ENCODE results near the gene GSN.

Gene GSN

DNA sequence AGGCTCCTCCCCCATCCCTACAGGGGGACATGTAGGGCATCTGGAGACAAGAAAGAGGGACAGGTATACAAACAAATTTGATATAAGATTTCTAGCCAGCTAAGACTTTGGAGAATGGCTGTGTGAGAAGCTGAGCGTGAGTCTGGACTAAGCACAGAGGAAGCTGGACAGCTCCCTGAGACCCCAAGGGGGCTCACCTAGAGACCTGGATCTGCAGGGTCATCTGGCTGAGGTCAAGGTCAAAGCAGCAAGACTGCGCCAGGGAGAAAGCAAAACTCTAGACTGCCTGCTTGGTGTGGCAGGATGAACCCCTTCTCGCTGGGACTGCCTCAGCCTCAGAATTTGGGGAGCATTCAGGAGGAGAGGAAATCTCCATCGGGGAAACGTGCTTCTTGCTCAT, 8.0 kb upstream of the GSN start:
- TF ChIP-seq, protein P1, sequence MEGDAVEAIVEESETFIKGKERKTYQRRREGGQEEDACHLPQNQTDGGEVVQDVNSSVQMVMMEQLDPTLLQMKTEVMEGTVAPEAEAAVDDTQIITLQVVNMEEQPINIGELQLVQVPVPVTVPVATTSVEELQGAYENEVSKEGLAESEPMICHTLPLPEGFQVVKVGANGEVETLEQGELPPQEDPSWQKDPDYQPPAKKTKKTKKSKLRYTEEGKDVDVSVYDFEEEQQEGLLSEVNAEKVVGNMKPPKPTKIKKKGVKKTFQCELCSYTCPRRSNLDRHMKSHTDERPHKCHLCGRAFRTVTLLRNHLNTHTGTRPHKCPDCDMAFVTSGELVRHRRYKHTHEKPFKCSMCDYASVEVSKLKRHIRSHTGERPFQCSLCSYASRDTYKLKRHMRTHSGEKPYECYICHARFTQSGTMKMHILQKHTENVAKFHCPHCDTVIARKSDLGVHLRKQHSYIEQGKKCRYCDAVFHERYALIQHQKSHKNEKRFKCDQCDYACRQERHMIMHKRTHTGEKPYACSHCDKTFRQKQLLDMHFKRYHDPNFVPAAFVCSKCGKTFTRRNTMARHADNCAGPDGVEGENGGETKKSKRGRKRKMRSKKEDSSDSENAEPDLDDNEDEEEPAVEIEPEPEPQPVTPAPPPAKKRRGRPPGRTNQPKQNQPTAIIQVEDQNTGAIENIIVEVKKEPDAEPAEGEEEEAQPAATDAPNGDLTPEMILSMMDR (IDR thresholded peaks at IDR 0.05; ENCODE audit: borderline replicate concordance, insufficient read depth, low read depth, low read length): no peak
- no peak overlapping the region for H3K4me3 ChIP-seq (ENCODE audit: low read depth, low read length)

DNA sequence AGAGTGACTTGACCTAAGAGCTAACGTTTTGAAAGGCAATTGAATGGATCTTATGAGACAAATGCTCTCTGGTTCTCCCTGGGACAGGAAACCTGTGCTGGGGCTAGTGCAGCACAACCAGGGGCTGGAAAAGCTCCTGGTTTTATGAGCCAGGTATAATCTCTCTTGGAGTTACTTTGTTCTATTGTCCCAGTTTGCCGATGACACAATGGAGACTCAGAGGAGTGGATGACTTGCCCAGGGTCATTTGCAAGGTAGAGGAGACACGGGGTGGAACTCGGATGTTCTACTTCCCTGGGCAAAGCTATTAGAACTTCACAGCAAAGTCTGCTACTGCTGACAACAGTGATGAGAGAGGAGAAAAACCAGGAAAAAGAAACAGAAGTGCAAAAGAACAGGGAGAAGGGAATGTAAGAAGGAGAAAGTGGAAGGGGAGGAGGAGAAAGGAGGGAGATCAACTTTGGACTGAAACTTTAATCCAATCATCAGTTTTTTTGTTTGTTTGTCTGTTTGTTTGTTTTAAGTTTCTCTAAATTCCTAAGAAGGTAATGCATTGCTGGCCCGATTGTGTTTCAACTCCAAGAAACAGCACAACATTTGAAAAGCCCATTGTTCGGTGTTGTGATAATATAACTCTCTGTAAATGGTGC, 7.4 kb upstream of the GSN start:
- TF ChIP-seq, protein P1 (IDR thresholded peaks at IDR 0.05; ENCODE audit: borderline replicate concordance, insufficient read depth, low read depth, low read length): no peak
- H3K4me3 ChIP-seq (ENCODE audit: low read depth, low read length): no peak overlapping the region

DNA sequence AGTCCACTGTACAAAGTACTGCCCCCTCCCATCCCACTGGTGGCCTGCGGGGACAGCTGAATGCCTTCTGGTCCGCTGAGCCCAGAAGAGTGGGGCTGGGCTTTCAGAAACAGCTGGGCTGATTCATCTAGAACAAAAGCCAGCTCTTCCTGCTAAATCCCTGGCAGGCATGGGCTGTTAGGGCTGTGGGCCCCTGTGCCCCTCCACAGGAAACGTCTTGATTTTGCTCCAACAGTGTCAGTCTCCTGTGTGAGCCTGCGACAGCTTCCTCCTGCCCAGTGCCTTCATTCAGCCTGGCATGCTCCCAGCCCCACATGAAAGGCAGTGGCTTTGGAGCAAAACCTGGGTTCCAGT, 6.9 kb upstream of the GSN start:
- TF ChIP-seq, protein P1 (IDR thresholded peaks at IDR 0.05; ENCODE audit: borderline replicate concordance, insufficient read depth, low read depth, low read length): no peak
- H3K4me3 ChIP-seq (ENCODE audit: low read depth, low read length): no peak overlapping the region

DNA sequence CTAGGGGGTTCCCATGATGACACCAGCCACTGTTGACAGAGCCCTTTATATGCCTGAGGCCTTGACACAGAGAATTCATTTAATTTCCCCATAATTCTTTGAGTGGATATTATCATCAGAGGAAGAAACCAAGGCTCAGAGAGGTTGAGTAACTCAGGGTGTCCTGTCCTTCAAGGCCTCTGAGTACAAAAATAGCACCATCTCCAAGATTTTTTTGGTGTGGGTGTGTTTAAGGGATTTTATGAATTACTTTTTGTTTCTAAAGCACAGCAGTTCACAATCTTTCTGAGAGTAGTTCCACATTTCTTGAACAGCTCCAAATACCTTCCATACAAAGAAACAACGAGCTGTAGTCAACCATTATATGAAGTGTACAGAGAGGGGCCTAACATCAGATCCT, 6.2 kb upstream of the GSN start:
- no peak overlapping the region for H3K4me3 ChIP-seq (ENCODE audit: low read depth, low read length)
- TF ChIP-seq, protein P1 (IDR thresholded peaks at IDR 0.05; ENCODE audit: borderline replicate concordance, insufficient read depth, low read depth, low read length): no peak

DNA sequence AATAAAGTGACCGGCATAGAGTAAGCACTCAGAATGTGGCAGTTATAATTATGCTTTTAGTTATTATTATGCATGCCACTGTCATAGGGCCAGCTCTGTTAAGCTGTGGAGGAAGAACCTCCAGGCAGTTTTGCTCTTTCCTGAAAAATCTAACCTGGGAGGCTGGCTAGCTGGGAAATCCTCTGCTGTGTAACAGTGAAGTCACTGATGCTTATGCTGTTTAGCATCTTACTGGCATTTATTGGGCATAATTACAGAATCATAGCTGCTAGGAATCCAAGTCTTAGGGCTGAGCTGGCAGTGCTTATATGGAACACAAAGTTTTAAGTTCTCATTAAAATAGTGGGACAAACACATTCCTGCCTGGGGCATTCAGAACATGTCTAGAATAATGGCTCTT, 5.5 kb upstream of the GSN start:
- TF ChIP-seq, protein P1 (IDR thresholded peaks at IDR 0.05; ENCODE audit: borderline replicate concordance, insufficient read depth, low read depth, low read length): no peak
- H3K4me3 ChIP-seq (ENCODE audit: low read depth, low read length): no peak overlapping the region

DNA sequence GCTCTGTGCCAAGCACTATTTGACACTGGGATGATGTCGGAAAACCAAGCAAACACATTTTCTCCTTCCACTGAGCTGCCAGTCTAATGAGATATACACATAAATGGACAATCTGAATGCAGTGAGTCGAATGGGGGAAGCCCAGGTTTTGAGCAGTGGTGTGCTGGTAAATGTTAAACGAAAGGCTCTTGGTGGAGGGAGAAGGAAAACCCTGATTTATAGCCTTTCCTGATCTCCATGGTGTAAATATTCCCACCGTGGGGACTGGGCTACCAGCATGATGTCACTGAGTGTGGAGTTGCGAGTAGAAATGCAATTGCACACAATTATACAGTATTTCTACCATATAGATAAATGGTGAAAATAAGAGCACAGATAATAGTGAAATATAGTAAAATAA, 5.0 kb upstream of the GSN start:
- TF ChIP-seq, protein P1 (IDR thresholded peaks at IDR 0.05; ENCODE audit: borderline replicate concordance, insufficient read depth, low read depth, low read length): no peak
- no peak overlapping the region for H3K4me3 ChIP-seq (ENCODE audit: low read depth, low read length)

DNA sequence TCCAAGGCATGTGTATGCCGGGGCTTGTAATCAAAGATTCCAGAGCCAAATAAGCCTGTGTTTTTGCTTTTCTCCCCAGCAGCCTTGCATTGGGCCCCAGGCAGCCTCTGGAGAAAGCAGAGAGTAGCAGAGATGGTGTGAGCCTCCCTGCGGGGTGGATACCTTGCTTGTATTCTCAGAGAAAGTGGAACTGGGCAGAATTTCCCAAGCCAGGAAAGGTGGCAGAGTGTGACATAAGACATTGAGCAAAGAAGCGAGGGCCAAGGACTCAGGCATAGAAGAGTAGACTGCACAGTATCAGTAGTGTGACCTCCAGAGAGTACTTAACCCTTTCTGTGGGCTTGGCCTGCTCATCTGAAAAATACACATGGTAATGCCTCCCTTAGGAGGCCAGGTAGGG, 1.6 kb upstream of the GSN start:
- TF ChIP-seq, protein P1 (IDR thresholded peaks at IDR 0.05; ENCODE audit: borderline replicate concordance, insufficient read depth, low read depth, low read length): no peak
- no peak overlapping the region for H3K4me3 ChIP-seq (ENCODE audit: low read depth, low read length)
